HepG2 (cell line): Measurements from ENCODE around the gene RCCD1. TPM values are rescaled to one million over a fixed set of nuclear protein-coding genes. Genes with fewer than 3 reads are reported as not detected.
A peak's percentile ranks its signal among the peaks of the same experiment; 100 is the strongest.

Source experiments
- BORCS8-MEF2B ChIP-seq: sonication (generic); formaldehyde crosslinking; IDR thresholded peaks from 2 replicates; pipeline ENCODE4 v1.8.0; 2022; ENCODE audit warnings: mild to moderate bottlenecking, missing genetic modification reagents
- FIP1L1 ChIP-seq: fragments of 200-400 bp; formaldehyde crosslinking; IDR thresholded peaks from 2 replicates; pipeline ENCODE4 v1.6.1; 2018; ENCODE audit warnings: low read depth, mild to moderate bottlenecking, low read length, moderate library complexity, borderline replicate concordance; ENCODE audit not compliant: insufficient read depth
- HNF1B ChIP-seq: sonication (generic); formaldehyde crosslinking; IDR thresholded peaks from 2 replicates; pipeline ENCODE4 v1.5.1; 2020; ENCODE audit warnings: mild to moderate bottlenecking, moderate library complexity, missing genetic modification reagents
- KLF13 ChIP-seq: sonication (generic); formaldehyde crosslinking; IDR thresholded peaks from 2 replicates; pipeline ENCODE4 v1.4.0; 2020; ENCODE audit warnings: mild to moderate bottlenecking, missing genetic modification reagents
- LRRFIP1 ChIP-seq: sonication (generic); formaldehyde crosslinking; conservative IDR thresholded peaks from 2 replicates; pipeline ENCODE4 v1.4.0; 2020; ENCODE audit warnings: missing genetic modification reagents
- MLXIP ChIP-seq: sonication (generic); formaldehyde crosslinking; IDR thresholded peaks from 2 replicates; pipeline ENCODE4 v1.9.0; 2021; ENCODE audit warnings: missing genetic modification reagents, borderline replicate concordance
- NR3C1 ChIP-seq: sonication (generic); formaldehyde crosslinking; IDR thresholded peaks from 2 replicates; pipeline ENCODE4 v1.4.0; 2020; ENCODE audit warnings: missing genetic modification reagents
- RBAK ChIP-seq: sonication (generic); formaldehyde crosslinking; IDR thresholded peaks from 2 replicates; pipeline ENCODE4 v1.5.1; 2020; ENCODE audit warnings: mild to moderate bottlenecking, missing genetic modification reagents
- RFX1 ChIP-seq: fragments of 450-650 bp; IDR thresholded peaks from 2 replicates; pipeline ENCODE4 v1.6.1; 2017
- THAP9 ChIP-seq: sonication (generic); formaldehyde crosslinking; IDR thresholded peaks from 2 replicates; pipeline ENCODE4; 2020; ENCODE audit warnings: missing genetic modification reagents, mild to moderate bottlenecking, borderline replicate concordance
- ZBTB4 ChIP-seq: sonication (generic); formaldehyde crosslinking; IDR thresholded peaks from 2 replicates; pipeline ENCODE4 v1.4.0; 2020; ENCODE audit warnings: missing genetic modification reagents, mild to moderate bottlenecking, borderline replicate concordance
- ZFP41 ChIP-seq: sonication (generic); formaldehyde crosslinking; IDR thresholded peaks from 2 replicates; pipeline ENCODE4 v1.4.0; 2020; ENCODE audit warnings: mild to moderate bottlenecking, missing genetic modification reagents, borderline replicate concordance
- ZKSCAN8 ChIP-seq: IDR thresholded peaks from 2 replicates; pipeline ENCODE4 v1.6.1; 2016; ENCODE audit warnings: borderline replicate concordance, missing genetic modification reagents, missing compliant biosample characterization
- ZNF644 ChIP-seq: IDR thresholded peaks from 2 replicates; pipeline ENCODE4 v1.6.1; 2016; ENCODE audit warnings: low read depth
- polyA plus RNA-seq, 8 experiments: library from polyadenylated mRNA; depleted of rRNA in 3 of 8; stranded (reverse) in 7 of 8; unstranded in 1 of 8; fragments of >200 nt; fragmentation: Illumina TruSeq in 4 of 8; extraction: Trizol in 4 of 8; gene quantifications; 2 replicates each; pipeline versions ENCODE4 v1.2.1 to v1.2.3, GENCODE V29; 2011 to 2016; ENCODE audit warnings: low read depth in 4 of 8, missing spikeins in 1 of 8, mixed read lengths in 1 of 8; ENCODE audit not compliant: insufficient read depth in 1 of 8
- total RNA-seq, 5 experiments: library from RNA; depleted of rRNA; stranded (reverse); fragments of >200 nt; fragmentation: Illumina TruSeq; extraction: Trizol; gene quantifications; 2 replicates each; pipeline ENCODE4 v1.2.3, GENCODE V29; 2016; ENCODE audit warnings: low read depth in 1 of 5

Gene RCCD1
- total and polyA plus RNA-seq, 2 of the 13 experiments (the other 11 are each of a cell fraction or from before 2014, with no cell fraction given) = 14.1 to 15.1 TPM

GRCh38 chr15:90994417-90995311 is 40.0 kb downstream of the RCCD1 start, which contains the start of gene PRC1 (continued):
- TF ChIP-seq THAP9 (CRISPR knock-in tag) (peak; percentile 27; the same call in 1 of the 2 replicates), NR3C1 (no peak), ZBTB4 (CRISPR knock-in tag) (no peak), ZFP41 (no peak), ZKSCAN8 (0 out of 2 replicates have a peak, but pooled peaks have one; percentile 47), FIP1L1 (no peak; the same call in 1 of the 2 replicates), KLF13 (no peak), MLXIP (no peak), RBAK (CRISPR knock-in tag) (no peak), HNF1B (CRISPR knock-in tag) (peak; percentile 89), RFX1 (no peak), BORCS8-MEF2B (CRISPR knock-in tag) (peak; percentile 94), ZNF644 (no peak), LRRFIP1 (CRISPR knock-in tag) (no peak)
